PC-3 (cell line): ENCODE measurements around the gene TMEM51. TPM values are rescaled to one million over a fixed set of nuclear protein-coding genes. Genes with fewer than 3 reads are reported as not detected.

ENCODE experiments used
- ATAC-seq: fragments of 200-7000 bp; cut with Tn5 transposase; 2 replicates; pipeline ENCODE4 v1.9.1; 2020; ENCODE audit warnings: mild to moderate bottlenecking, moderate library complexity
- BruUV-seq: library from RNA; stranded (reverse); fragments of 400-500 nt; replicated peaks from 2 replicates; lab custom pipeline; 2021; lab: Mats Ljungman, UMichigan
- CTCF ChIA-PET: fragments of 300-600 bp; sonication (Branson Sonifier 250); formaldehyde crosslinking; loops from one replicate; lab custom pipeline; 2022; ENCODE audit warnings: antibody characterized with exemption; lab: Charles Lee
- POLR2A ChIA-PET: fragments of 300-600 bp; sonication (Branson Sonifier 250); formaldehyde crosslinking; loops from one replicate; lab custom pipeline; 2022; ENCODE audit warnings: antibody characterized with exemption; ENCODE audit not compliant: unreplicated experiment; lab: Charles Lee
- DNase-seq: peaks from one replicate; pipeline ENCODE4 v3.0.0-alpha.2; 2015
- H2AFZ ChIP-seq: fragments of 300-600 bp; sonication (generic); 2 replicates; pipeline ENCODE4 v1.6.0; 2016; ENCODE audit warnings: antibody characterized with exemption, low read length
- H3F3A ChIP-seq: fragments of 300-600 bp; sonication (generic); one replicate; pipeline ENCODE4 v1.6.0; 2017; ENCODE audit warnings: antibody characterized with exemption, low read length, control low read depth, mild to moderate bottlenecking; ENCODE audit not compliant: unreplicated experiment
- H3K27ac ChIP-seq: fragments of 300-600 bp; sonication (generic); 2 replicates; pipeline ENCODE4 v1.5.1; 2016; ENCODE audit warnings: mild to moderate bottlenecking, low read length
- H3K27me3 ChIP-seq: fragments of 300-600 bp; sonication (generic); 2 replicates; pipeline ENCODE4 v1.6.1; 2016; ENCODE audit warnings: low read length, mixed read lengths
- H3K36me3 ChIP-seq: fragments of 300-600 bp; sonication (generic); 2 replicates; pipeline ENCODE4 v1.6.1; 2016; ENCODE audit warnings: low read depth, mixed run types, low read length, mixed read lengths
- H3K4me1 ChIP-seq: fragments of 300-600 bp; sonication (generic); 2 replicates; pipeline ENCODE4 v1.5.1; 2016; ENCODE audit warnings: low read length; ENCODE audit not compliant: insufficient read depth
- H3K4me2 ChIP-seq: fragments of 300-600 bp; sonication (generic); 2 replicates; pipeline ENCODE4 v1.6.0; 2016; ENCODE audit warnings: low read length
- H3K4me3 ChIP-seq: fragments of 300-600 bp; sonication (generic); 2 replicates; pipeline ENCODE4 v1.5.1; 2016; ENCODE audit warnings: mild to moderate bottlenecking, low read length, mixed read lengths
- H3K79me2 ChIP-seq: fragments of 300-600 bp; sonication (generic); 2 replicates; pipeline ENCODE4 v1.6.1; 2017; ENCODE audit warnings: low read length, mixed read lengths
- H3K9ac ChIP-seq: fragments of 300-600 bp; sonication (generic); 2 replicates; pipeline ENCODE4 v1.6.0; 2016; ENCODE audit warnings: mild to moderate bottlenecking, low read length
- H3K9me2 ChIP-seq: fragments of 300-600 bp; sonication (generic); replicated peaks from 2 replicates; pipeline ENCODE4 v1.6.1; 2016; ENCODE audit warnings: mixed run types, low read length, mixed read lengths
- H3K9me3 ChIP-seq: fragments of 300-600 bp; sonication (generic); 2 replicates; pipeline ENCODE4 v1.6.1; 2016; ENCODE audit warnings: low read length, mixed read lengths
- H4K20me1 ChIP-seq: fragments of 300-600 bp; sonication (generic); 2 replicates; pipeline ENCODE4 v1.6.1; 2016; ENCODE audit warnings: low read length, mixed read lengths
- CTCF ChIP-seq: fragments of 300-600 bp; sonication (generic); conservative IDR thresholded peaks from 2 replicates; pipeline ENCODE4 v1.5.1; 2017; ENCODE audit warnings: antibody characterized with exemption, low read depth, mild to moderate bottlenecking, low read length
- EZH2 ChIP-seq: fragments of 300-600 bp; sonication (generic); IDR thresholded peaks from one replicate; pipeline ENCODE4 v1.6.1; 2017; ENCODE audit warnings: antibody characterized with exemption, mild to moderate bottlenecking, low read length; ENCODE audit not compliant: unreplicated experiment
- EZH2phosphoT487 ChIP-seq: fragments of 300-600 bp; sonication (generic); IDR thresholded peaks from 2 replicates; pipeline ENCODE4 v1.6.1; 2018; ENCODE audit warnings: mild to moderate bottlenecking, antibody characterized with exemption, low read length, borderline replicate concordance
- intact Hi-C: fragments of 100-400 bp; cut with micrococcal nuclease; formaldehyde crosslinking; loops from 2 replicates; pipeline ENCODE4 v1.9.0; 2023
- total RNA-seq: library from RNA; depleted of rRNA; stranded (reverse); fragments of >200 nt; gene quantifications from 2 replicates; pipeline ENCODE4 v1.2.3, GENCODE V29; 2014

The TMEM51 gene
- total RNA-seq, 1 experiment from 2014 or later: 20.8 TPM

- Histone ChIP-seq H3K4me2 (no peak overlapping the region), H4K20me1 (no peaks in the 10 kb centered on the region), H3F3A (no peaks in the 10 kb centered on the region), H3K9me2 (no peaks in the 10 kb centered on the region), H3K4me1 (no peaks in the 10 kb centered on the region), H3K9me3 (no peaks in the 10 kb centered on the region), H3K4me3 (no peak overlapping the region), H2AFZ (no peak overlapping the region), H3K27me3 (no peaks in the 10 kb centered on the region), H3K36me3 (no peaks in the 10 kb centered on the region), H3K27ac (no peak overlapping the region), H3K9ac (no peak overlapping the region), H3K79me2 (no peaks in the 10 kb centered on the region)
- intact Hi-C loops: no loop called here
- BruUV-seq: no TSS peak
- CTCF ChIA-PET: interaction anchor here (0.5 kb wide), 1 partner anchor 116 kb away, joined by 3 read pairs; no protein-coding TSS in a partner anchor
- TF ChIP-seq EZH2phosphoT487 (no peak), CTCF (no peak), EZH2 (no peak)
- ATAC-seq (no peak), DNase-seq (no peak)
- POLR2A ChIA-PET: no interaction called here
Observed at GRCh38 chr1:15113146-15113545, 40.4 kb upstream of the TMEM51 start.

- POLR2A ChIA-PET: no interaction called here
Observed at GRCh38 chr1:15114884-15115283, 38.7 kb upstream of the TMEM51 start.

More at GRCh38 chr1:15114884-15115283, 38.7 kb upstream of the TMEM51 start:
- no peaks in the 10 kb centered on the region for H3K4me1 ChIP-seq
- H3K9ac ChIP-seq: no peak overlapping the region
- no peaks in the 10 kb centered on the region for H3K36me3 ChIP-seq
- TF ChIP-seq CTCF: no peak
- no peak for TF ChIP-seq EZH2
- no peak for TF ChIP-seq EZH2phosphoT487
- no TSS peak for BruUV-seq
- H3F3A ChIP-seq: no peaks in the 10 kb centered on the region
- H2AFZ ChIP-seq: no peak overlapping the region
- no peak overlapping the region for H3K4me2 ChIP-seq
- CTCF ChIA-PET: no interaction called here
- H3K27me3 ChIP-seq: no peaks in the 10 kb centered on the region
- intact Hi-C loops: no loop called here
- DNase-seq (no peak), ATAC-seq (no peak)
- no peaks in the 10 kb centered on the region for H3K9me3 ChIP-seq
- H3K27ac ChIP-seq: no peak overlapping the region
- H3K79me2 ChIP-seq: no peaks in the 10 kb centered on the region
- H3K4me3 ChIP-seq: no peak overlapping the region
- H4K20me1 ChIP-seq: no peaks in the 10 kb centered on the region
- no peaks in the 10 kb centered on the region for H3K9me2 ChIP-seq
